OCI-LY7 (cell line): ENCODE data around the gene RFWD3. TPM values are rescaled to one million over a fixed set of nuclear protein-coding genes. Genes with fewer than 3 reads are reported as not detected.

Experiments used
- BruUV-seq: library from RNA; stranded (reverse); fragments of 400-500 nt; replicated peaks from 2 replicates; lab custom pipeline; 2021; lab: Mats Ljungman, UMichigan
- CTCF ChIA-PET: fragments of 300-600 bp; sonication (Branson Sonifier 250); formaldehyde crosslinking; loops from one replicate; lab custom pipeline; 2022; ENCODE audit warnings: antibody characterized with exemption; ENCODE audit not compliant: unreplicated experiment; lab: Charles Lee
- POLR2A ChIA-PET: fragments of 300-600 bp; sonication (Branson Sonifier 250); formaldehyde crosslinking; loops from one replicate; lab custom pipeline; 2022; ENCODE audit warnings: antibody characterized with exemption; lab: Charles Lee
- DNase-seq: peaks from one replicate; pipeline ENCODE4 v3.0.0-alpha.2; 2015; ENCODE audit warnings: low spot score
- H2AFZ ChIP-seq: fragments of 200-600 bp; sonication (generic), shearing (Covaris generic); 2 replicates; pipeline ENCODE4 v1.6.1; 2014; ENCODE audit warnings: mild to moderate bottlenecking, antibody characterized with exemption, low read length, moderate library complexity
- H3K27ac ChIP-seq: fragments of 200-600 bp; sonication (generic); 2 replicates; pipeline ENCODE4 v1.5.1; 2014; ENCODE audit warnings: mixed run types, low read depth, mild to moderate bottlenecking, moderate library complexity, low read length, inconsistent platforms; ENCODE audit not compliant: poor library complexity, severe bottlenecking
- H3K36me3 ChIP-seq: fragments of 200-600 bp; sonication (generic); 2 replicates; pipeline ENCODE4 v1.6.1; 2014; ENCODE audit warnings: mild to moderate bottlenecking, antibody characterized with exemption, low read length, moderate library complexity, mixed read lengths; ENCODE audit not compliant: insufficient read depth
- H3K4me1 ChIP-seq: fragments of 200-600 bp; sonication (generic); 2 replicates; pipeline ENCODE4 v1.5.1; 2014; ENCODE audit warnings: mild to moderate bottlenecking, low read length; ENCODE audit not compliant: insufficient read depth, poor library complexity, severe bottlenecking
- H3K4me2 ChIP-seq: fragments of 200-600 bp; sonication (generic); 2 replicates; pipeline ENCODE4 v1.6.1; 2014; ENCODE audit warnings: mild to moderate bottlenecking, low read length
- H3K4me3 ChIP-seq: fragments of 200-600 bp; sonication (generic); 2 replicates; pipeline ENCODE4 v1.5.1; 2014; ENCODE audit warnings: mild to moderate bottlenecking, low read depth, low read length; ENCODE audit not compliant: poor library complexity, severe bottlenecking
- H3K79me2 ChIP-seq: fragments of 200-600 bp; sonication (generic); 2 replicates; pipeline ENCODE4 v1.6.1; 2016; ENCODE audit warnings: low read depth, mild to moderate bottlenecking, low read length, moderate library complexity, mixed read lengths; ENCODE audit not compliant: insufficient read depth
- H3K9me2 ChIP-seq: fragments of 200-600 bp; sonication (generic); 2 replicates; pipeline ENCODE4 v1.6.1; 2016; ENCODE audit warnings: mild to moderate bottlenecking, low read length, mixed read lengths; ENCODE audit not compliant: insufficient read depth
- H3K9me3 ChIP-seq: fragments of 200-600 bp; sonication (generic); 2 replicates; pipeline ENCODE4 v1.6.1; 2014; ENCODE audit warnings: mild to moderate bottlenecking, mixed run types, low read length, mixed read lengths
- H4K20me1 ChIP-seq: fragments of 200-600 bp; sonication (generic); 2 replicates; pipeline ENCODE4 v1.6.1; 2014; ENCODE audit warnings: mild to moderate bottlenecking, antibody characterized with exemption, low read length, moderate library complexity, mixed read lengths; ENCODE audit not compliant: insufficient read depth
- EZH2phosphoT487 ChIP-seq: fragments of 200-600 bp; sonication (generic); IDR thresholded peaks from 2 replicates; pipeline ENCODE4 v1.6.1; 2018; ENCODE audit warnings: low read depth, borderline replicate concordance, mild to moderate bottlenecking, mixed run types, antibody characterized with exemption, low read length, moderate library complexity, mixed read lengths
- intact Hi-C: fragments of 100-400 bp; cut with micrococcal nuclease; formaldehyde crosslinking; loops from one replicate; pipeline ENCODE4 v1.10.0; 2022; ENCODE audit not compliant: unreplicated experiment
- total RNA-seq, 2 experiments: library from RNA; depleted of rRNA in 1 of 2; stranded (reverse); fragments of >200 nt in 1 of 2; shearing (Covaris generic) in 1 of 2; gene quantifications; 2 replicates each; pipeline ENCODE4 v1.2.3, GENCODE V29; 2014 to 2022
- TF ChIP-seq, protein P1 (sequence below): fragments of 200-600 bp; sonication (generic); conservative IDR thresholded peaks from 2 replicates; pipeline ENCODE4 v1.5.1; 2014; ENCODE audit warnings: mild to moderate bottlenecking, antibody characterized with exemption, low read length, moderate library complexity, mixed read lengths

Gene RFWD3
- total RNA-seq, 2 experiments from 2014 or later: 79.7 to 134 TPM

DNA sequence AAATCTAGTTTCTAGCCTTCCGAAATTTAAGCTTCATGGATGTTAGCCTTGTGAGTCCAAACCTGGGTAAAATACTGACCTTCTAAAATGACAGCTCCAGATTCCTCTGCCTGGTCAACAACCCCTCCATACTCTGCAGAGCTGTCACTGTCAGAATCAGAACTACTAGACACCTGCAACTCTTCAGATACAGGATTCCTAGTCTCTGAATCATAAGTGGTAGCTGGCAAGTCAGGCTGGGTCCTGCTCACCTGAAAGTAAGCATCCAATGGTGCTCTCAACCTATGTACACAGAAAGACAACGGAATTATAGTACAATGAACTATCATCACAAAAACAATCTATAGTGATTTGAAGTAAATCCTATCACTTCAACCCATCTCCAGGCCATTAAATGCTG is 14.8 kb downstream of the RFWD3 start:
- peaks cover 86% of the 10 kb centered on the region for H3K79me2 ChIP-seq
- DNase-seq: no peak
- peaks cover 1% of the 10 kb centered on the region for H3K4me1 ChIP-seq
- no peak overlapping the region for H3K4me3 ChIP-seq
- TF ChIP-seq, protein P1, sequence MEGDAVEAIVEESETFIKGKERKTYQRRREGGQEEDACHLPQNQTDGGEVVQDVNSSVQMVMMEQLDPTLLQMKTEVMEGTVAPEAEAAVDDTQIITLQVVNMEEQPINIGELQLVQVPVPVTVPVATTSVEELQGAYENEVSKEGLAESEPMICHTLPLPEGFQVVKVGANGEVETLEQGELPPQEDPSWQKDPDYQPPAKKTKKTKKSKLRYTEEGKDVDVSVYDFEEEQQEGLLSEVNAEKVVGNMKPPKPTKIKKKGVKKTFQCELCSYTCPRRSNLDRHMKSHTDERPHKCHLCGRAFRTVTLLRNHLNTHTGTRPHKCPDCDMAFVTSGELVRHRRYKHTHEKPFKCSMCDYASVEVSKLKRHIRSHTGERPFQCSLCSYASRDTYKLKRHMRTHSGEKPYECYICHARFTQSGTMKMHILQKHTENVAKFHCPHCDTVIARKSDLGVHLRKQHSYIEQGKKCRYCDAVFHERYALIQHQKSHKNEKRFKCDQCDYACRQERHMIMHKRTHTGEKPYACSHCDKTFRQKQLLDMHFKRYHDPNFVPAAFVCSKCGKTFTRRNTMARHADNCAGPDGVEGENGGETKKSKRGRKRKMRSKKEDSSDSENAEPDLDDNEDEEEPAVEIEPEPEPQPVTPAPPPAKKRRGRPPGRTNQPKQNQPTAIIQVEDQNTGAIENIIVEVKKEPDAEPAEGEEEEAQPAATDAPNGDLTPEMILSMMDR: no peak
- TF ChIP-seq EZH2phosphoT487: no peak
- H4K20me1 ChIP-seq: peaks cover 41% of the 10 kb centered on the region
- intact Hi-C loops: no loop called here
- H3K9me2 ChIP-seq: no peaks in the 10 kb centered on the region
- ChIA-PET CTCF (no interaction called here), POLR2A (interaction anchor here (0.5 to 1.1 kb wide), 3 partner anchors 14 to 49 kb away, joined by 3 to 5 read pairs (median 4); no protein-coding TSS in a partner anchor)
- no peak overlapping the region for H2AFZ ChIP-seq
- H3K36me3 ChIP-seq: peaks cover 99% of the 10 kb centered on the region
- H3K4me2 ChIP-seq: no peak overlapping the region
- H3K9me3 ChIP-seq: no peaks in the 10 kb centered on the region
- H3K27ac ChIP-seq: no peak overlapping the region
- no TSS peak for BruUV-seq

GRCh38 chr16:74650966-74651567 is 15.6 kb downstream of the RFWD3 start:
- Histone ChIP-seq H2AFZ (no peak overlapping the region), H3K9me2 (no peaks in the 10 kb centered on the region), H3K36me3 (peaks cover 99% of the 10 kb centered on the region), H3K9me3 (no peaks in the 10 kb centered on the region), H4K20me1 (peaks cover 36% of the 10 kb centered on the region), H3K4me3 (no peak overlapping the region), H3K27ac (no peak overlapping the region), H3K4me1 (no peaks in the 10 kb centered on the region), H3K4me2 (no peak overlapping the region), H3K79me2 (peaks cover 78% of the 10 kb centered on the region)
- intact Hi-C loops: no loop called here
- ChIA-PET CTCF (no interaction called here), POLR2A (interaction anchor here (0.5 to 1.1 kb wide), 4 partner anchors 14 to 48 kb away, joined by 3 to 5 read pairs (median 4); no protein-coding TSS in a partner anchor)
- peak; percentile 31 for DNase-seq
- TF ChIP-seq, protein P1: peak; percentile 84
- TF ChIP-seq EZH2phosphoT487: no peak
- no TSS peak for BruUV-seq

- peaks cover 99% of the 10 kb centered on the region for H3K36me3 ChIP-seq
- no peaks in the 10 kb centered on the region for H3K9me2 ChIP-seq
- H3K4me3 ChIP-seq: no peak overlapping the region
- H3K9me3 ChIP-seq: no peaks in the 10 kb centered on the region
- H2AFZ ChIP-seq: no peak overlapping the region
- no peak for TF ChIP-seq EZH2phosphoT487
- TF ChIP-seq, protein P1: no peak
- BruUV-seq: TSS peak; percentile 45
- intact Hi-C loops: no loop called here
- POLR2A ChIA-PET: no interaction called here
- no peak overlapping the region for H3K27ac ChIP-seq
- H4K20me1 ChIP-seq: peaks cover 36% of the 10 kb centered on the region
- no peak overlapping the region for H3K4me2 ChIP-seq
- no peaks in the 10 kb centered on the region for H3K4me1 ChIP-seq
- H3K79me2 ChIP-seq: peaks cover 67% of the 10 kb centered on the region
- CTCF ChIA-PET: no interaction called here
- no peak for DNase-seq
These were observed 16.7 kb downstream of the RFWD3 start for GRCh38 chr16:74649839-74650504.
